Activated T-helper 17 cell treated with anti-CD3 and anti-CD28 coated beads, Interleukin-2, amount 50 U/mL, for 72 hours (primary cell): ENCODE data around the gene ZNF253. TPM values are rescaled to one million over a fixed set of nuclear protein-coding genes. Genes with fewer than 3 reads are reported as not detected.
"Not testable (repeated sequence)": the region's sequence is repeated elsewhere in the genome, so short reads cannot be mapped to it uniquely, and the experiment has no call there.

ENCODE experiments used
- ATAC-seq: fragments of 150-1000 bp; cut with Tn5 transposase; replicated peaks from 2 replicates; pipeline ENCODE4 v1.10.0; 2021; ENCODE audit warnings: mild to moderate bottlenecking, moderate library complexity
- H3K27ac Mint-ChIP-seq: one replicate; pipeline ENCODE4 v1.8.0; 2022; ENCODE audit warnings: mixed read lengths
- H3K27me3 Mint-ChIP-seq: one replicate; pipeline ENCODE4 v1.8.0; 2022; ENCODE audit warnings: mixed read lengths
- H3K36me3 Mint-ChIP-seq: one replicate; pipeline ENCODE4 v1.8.0; 2022; ENCODE audit warnings: low read depth, mild to moderate bottlenecking, mixed read lengths
- H3K4me1 Mint-ChIP-seq: one replicate; pipeline ENCODE4 v1.8.0; 2022; ENCODE audit warnings: mixed read lengths
- H3K4me3 Mint-ChIP-seq: one replicate; pipeline ENCODE4 v1.8.0; 2022; ENCODE audit warnings: mild to moderate bottlenecking, mixed read lengths
- H3K9me3 Mint-ChIP-seq: one replicate; pipeline ENCODE4 v1.8.0; 2022; ENCODE audit warnings: mixed read lengths
- total RNA-seq, 2 donors: library from RNA; stranded (reverse); gene quantifications; one replicate each; pipeline ENCODE4 v1.2.3, GENCODE V29; 2022

The ZNF253 gene
- total RNA-seq: 10 to 100 TPM; 15.7 to 17.9 TPM

DNA sequence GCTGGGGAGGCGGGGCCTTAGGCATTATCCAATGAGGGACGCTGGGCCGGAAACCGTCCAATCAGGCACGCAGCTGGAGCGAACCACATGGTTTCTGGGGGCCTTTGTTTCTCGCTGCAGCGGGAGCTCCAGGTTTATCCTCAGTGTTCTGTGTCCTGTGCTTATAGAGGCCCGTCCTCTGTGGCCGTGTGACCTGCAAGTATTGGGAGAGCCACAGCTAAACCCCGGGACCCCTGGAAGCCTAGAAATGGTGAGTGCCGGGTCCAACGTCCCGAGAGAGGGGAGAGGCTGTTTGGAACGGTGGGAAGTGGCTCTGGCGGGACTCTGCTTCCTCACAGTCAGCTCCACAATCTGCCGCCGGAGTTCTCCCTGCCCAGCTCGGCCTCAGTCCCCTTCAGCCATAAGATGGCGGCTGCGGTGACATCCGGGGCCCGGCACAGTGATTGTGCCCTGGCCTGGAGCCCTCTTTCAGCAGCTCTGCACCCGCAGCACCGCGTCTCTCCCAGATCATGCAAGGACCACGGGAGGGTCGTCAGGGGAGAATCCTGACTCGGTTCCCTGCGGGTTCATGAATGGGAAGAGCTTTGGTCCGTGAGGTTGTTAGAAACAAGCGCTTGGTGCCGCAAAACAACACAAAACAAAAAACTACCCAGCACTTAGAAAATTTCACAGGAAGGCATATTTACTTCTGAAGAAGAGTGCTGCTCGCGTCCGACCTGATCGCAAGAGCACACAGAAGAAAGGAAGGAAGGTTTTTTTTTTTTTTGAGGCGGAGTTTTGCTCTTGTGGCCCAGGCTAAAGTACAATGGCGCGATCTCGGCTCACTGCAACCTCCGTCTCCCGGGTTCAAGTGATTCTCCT is at the start of gene ZNF253:
Gene ZNF253, plus strand, starts transcription at position 133 of the 861 bp plus-strand sequence. Its CDS starts 115 bp downstream, at position 248.
- peaks cover 4% of the 10 kb centered on the region for H3K9me3 Mint-ChIP-seq
- H3K36me3 Mint-ChIP-seq: peaks cover 29% of the 10 kb centered on the region
- no peaks in the 10 kb centered on the region for H3K27me3 Mint-ChIP-seq
- peak; percentile 95 for ATAC-seq
- peak within 1 kb of the TSS; percentile 97 for H3K27ac Mint-ChIP-seq
- peaks cover 15% of the 10 kb centered on the region for H3K4me1 Mint-ChIP-seq
- peak within 1 kb of the TSS; percentile 99 for H3K4me3 Mint-ChIP-seq

DNA sequence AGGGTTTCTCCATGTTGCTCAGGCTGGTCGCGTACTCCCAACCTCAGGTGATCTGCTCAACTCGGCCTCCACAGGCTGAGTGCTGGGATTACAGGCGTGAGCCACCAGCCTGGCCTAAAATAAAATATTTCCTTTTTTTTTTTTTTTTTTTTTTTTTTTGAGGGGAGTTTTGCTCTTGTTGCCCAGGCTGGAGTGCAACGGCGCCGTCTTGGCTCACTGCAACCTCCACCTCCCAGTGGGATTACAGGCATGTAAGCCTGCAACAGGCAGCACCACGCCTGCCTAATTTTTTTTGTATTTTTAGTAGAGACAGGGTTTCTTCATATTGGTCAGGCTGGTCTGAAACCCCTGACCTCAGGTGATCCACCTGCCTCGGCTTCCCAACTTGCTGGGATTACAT is 49.0 kb upstream of the ZNF253 start:
- peak overlapping the region; percentile 85 for H3K27ac Mint-ChIP-seq
- H3K27me3 Mint-ChIP-seq: no peaks in the 10 kb centered on the region
- peaks cover 93% of the 10 kb centered on the region for H3K36me3 Mint-ChIP-seq
- peak overlapping the region; percentile 96 for H3K4me3 Mint-ChIP-seq
- H3K4me1 Mint-ChIP-seq: peaks cover 23% of the 10 kb centered on the region
- H3K9me3 Mint-ChIP-seq: peaks cover 4% of the 10 kb centered on the region
- ATAC-seq: no peak

DNA sequence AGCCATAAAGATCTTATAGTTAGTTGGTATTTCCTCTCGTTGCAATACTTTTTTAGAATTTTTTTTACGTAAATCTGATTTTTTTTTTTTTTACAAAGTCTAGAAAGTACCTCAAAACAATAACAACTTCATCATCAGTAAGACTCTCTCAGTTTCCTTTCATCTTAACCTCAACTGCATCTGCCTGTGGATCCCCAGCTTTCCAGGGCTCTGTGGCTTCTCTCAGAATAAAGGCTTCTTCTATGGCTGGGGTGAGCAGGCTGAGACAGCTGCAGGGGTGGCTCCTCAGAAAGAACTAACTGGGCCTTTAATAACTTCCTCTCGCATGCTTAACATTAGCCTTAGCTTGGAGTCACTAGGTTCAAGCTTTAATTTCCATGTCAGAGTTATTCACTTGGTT is 48.3 kb upstream of the ZNF253 start:
- Mint-ChIP-seq H3K4me3 (peak overlapping the region; percentile 96), H3K27me3 (no peaks in the 10 kb centered on the region), H3K36me3 (peaks cover 87% of the 10 kb centered on the region), H3K4me1 (peaks cover 17% of the 10 kb centered on the region), H3K9me3 (peaks cover 4% of the 10 kb centered on the region), H3K27ac (peak overlapping the region; percentile 85)
- ATAC-seq: peak; percentile 69

DNA sequence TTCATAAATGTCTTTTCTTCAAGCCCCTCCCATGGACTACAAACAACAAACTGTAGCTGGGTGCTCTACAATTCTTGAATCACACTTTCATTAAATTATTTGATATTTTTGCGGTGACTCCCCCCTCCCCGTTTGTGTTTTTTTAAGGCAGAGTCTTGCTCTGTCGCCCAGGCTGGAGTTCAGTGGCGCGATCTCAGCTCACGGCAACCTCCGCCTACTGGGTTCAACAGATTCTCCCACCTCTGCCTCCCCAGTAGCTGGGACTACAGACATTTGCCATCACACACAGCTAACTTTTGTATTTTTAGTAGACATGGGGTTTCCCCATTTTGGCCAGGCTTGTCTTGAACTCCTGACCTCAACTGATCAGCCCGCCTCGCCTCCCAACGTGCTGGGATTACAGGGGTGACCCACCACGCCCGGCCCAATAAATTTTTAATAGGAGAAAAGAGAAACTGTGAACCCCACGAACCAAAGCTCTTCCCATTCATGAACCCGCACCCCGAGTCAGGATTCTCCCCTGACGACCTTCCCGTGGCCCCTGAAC is 44.8 kb upstream of the ZNF253 start:
- Mint-ChIP-seq H3K4me3 (peak overlapping the region; percentile 96), H3K27me3 (no peaks in the 10 kb centered on the region), H3K27ac (peak overlapping the region; percentile 98), H3K9me3 (no peaks in the 10 kb centered on the region), H3K36me3 (peaks cover 57% of the 10 kb centered on the region), H3K4me1 (peaks cover 9% of the 10 kb centered on the region)
- no peak for ATAC-seq

DNA sequence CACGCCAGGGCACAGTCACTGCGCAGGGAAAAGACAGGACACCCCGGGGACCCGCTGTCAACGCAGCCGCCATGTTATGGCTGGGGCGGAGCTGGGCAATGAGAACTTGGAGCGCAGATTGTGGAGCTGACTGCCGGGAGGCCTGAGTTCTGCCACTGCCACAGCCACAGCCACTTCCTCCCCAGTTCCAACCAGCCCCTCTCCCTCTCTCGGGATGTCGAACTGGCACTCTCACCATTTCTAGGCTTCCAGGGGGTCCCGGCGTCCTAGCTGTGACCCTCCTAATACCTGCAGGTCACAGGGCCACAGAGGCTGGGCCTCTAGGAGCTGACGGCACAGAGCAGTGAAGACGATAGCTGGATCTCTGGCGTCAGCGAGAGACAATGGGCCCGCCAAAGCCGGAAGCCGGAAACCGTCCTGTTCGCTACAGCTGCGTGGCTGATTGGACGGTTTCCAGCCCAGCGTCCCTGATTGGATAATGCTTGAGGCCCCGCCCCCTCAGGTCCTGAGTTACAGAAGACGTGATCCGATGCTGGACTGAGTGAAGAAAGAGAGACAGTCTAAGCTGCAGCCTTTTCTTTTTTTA is 44.2 kb upstream of the ZNF253 start, which contains the start of gene ZNF506:
Gene ZNF506, minus strand, starts transcription at position 385 of the 586 bp plus-strand sequence. Its CDS starts 147 bp downstream, at position 238.
- Mint-ChIP-seq H3K36me3 (peaks cover 50% of the 10 kb centered on the region), H3K27me3 (no peaks in the 10 kb centered on the region), H3K4me1 (peaks cover 9% of the 10 kb centered on the region), H3K4me3 (peak within 1 kb of the TSS; percentile 96), H3K27ac (peak within 1 kb of the TSS; percentile 98), H3K9me3 (no peaks in the 10 kb centered on the region)
- peak; percentile 84 for ATAC-seq

DNA sequence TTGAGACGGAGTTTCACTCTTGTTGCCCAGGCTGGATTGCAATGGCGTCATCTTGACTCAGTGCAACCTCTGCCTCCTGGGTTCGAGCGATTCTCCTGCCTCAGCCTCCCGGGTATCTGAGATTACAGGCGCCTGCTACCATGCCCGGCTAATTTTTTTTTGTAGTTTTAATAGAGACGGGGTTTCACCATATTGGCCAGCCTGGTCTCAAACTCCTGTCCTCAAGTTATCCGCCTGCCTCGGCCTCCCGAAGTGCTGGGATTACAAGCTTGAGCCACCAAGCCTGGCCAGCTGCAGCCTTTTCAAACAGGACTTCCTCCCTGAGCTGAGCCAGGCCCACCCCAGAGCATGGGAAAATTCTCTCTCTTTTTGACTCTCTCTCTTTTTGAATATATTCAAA is 43.7 kb upstream of the ZNF253 start:
- peak overlapping the region; percentile 96 for H3K4me3 Mint-ChIP-seq
- not testable (repeated sequence) for ATAC-seq, H3K27me3 Mint-ChIP-seq, H3K9me3 Mint-ChIP-seq, H3K4me1 Mint-ChIP-seq
- H3K27ac Mint-ChIP-seq: peak overlapping the region; percentile 98
- H3K36me3 Mint-ChIP-seq: peaks cover 47% of the 10 kb centered on the region

DNA sequence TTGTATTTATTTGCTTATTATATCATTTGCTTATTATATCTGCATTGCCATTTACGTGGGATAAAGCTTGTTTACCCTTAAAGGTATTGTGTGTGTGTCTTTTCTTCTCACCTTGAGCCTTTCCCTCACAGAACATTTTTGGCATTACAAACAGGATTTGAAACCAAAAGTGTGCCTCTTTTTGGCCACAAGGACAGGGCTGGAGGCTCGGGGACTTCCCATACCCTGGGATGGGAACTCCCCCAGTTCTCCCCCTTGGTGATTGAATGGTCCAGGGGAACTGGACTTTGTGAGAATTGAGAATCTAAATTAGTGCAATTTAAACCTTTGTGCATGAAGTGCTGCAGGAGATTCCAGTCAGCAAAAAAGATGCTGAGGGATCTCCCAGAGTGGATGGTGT is 41.8 kb upstream of the ZNF253 start:
- H3K27me3 Mint-ChIP-seq: no peaks in the 10 kb centered on the region
- peak overlapping the region; percentile 14 for H3K4me3 Mint-ChIP-seq
- H3K36me3 Mint-ChIP-seq: peaks cover 28% of the 10 kb centered on the region
- H3K27ac Mint-ChIP-seq: no peak overlapping the region
- no peak for ATAC-seq
- H3K9me3 Mint-ChIP-seq: peaks cover 5% of the 10 kb centered on the region
- H3K4me1 Mint-ChIP-seq: no peaks in the 10 kb centered on the region

DNA sequence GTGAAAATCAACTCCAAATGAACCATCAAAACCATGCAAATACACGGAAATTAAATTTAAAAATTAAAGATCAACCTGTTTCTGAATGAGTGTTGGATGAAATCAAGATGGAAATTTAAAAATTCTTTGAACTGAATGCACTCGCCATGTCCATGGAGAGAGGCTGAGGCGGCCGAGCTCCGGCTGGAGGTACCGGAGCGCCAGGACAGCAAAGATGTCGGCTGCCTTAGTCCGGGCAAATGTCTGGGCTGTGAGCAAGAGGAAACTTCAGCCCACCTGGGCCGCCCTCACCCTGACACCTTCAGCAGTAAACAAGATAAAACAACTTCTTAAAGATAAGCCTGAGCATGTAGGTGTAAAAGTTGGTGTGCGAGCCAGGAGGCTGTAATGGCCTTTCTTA is 38.8 kb upstream of the ZNF253 start:
- ATAC-seq: no peak
- Mint-ChIP-seq H3K4me3 (no peak overlapping the region), H3K27ac (no peak overlapping the region), H3K27me3 (no peaks in the 10 kb centered on the region), H3K4me1 (no peaks in the 10 kb centered on the region), H3K36me3 (no peaks in the 10 kb centered on the region), H3K9me3 (peaks cover 24% of the 10 kb centered on the region)

DNA sequence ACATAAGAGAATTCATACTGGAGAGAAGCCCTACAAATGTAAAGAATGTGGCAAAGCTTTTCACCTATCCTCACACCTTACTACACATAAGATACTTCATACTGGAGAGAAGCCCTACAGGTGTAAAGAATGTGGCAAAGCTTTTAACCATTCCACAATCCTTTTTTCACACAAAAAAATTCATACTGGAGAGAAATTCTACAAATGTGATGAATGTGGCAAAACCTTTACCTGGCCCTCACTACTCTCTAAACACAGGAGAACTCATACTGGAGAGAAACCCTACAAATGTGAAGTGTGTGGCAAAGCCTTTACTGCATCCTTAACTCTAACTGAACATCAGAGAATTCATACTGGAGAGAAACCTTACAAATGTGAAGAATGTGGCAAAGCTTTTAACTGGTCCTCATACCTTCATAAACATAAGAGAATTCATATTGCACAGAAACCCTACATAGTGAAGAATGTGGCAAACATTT is 30.1 kb upstream of the ZNF253 start:
- Mint-ChIP-seq H3K4me1 (no peaks in the 10 kb centered on the region), H3K27ac (no peak overlapping the region), H3K4me3 (no peak overlapping the region), H3K9me3 (peaks cover 26% of the 10 kb centered on the region), H3K36me3 (no peaks in the 10 kb centered on the region), H3K27me3 (no peaks in the 10 kb centered on the region)
- ATAC-seq: no peak

DNA sequence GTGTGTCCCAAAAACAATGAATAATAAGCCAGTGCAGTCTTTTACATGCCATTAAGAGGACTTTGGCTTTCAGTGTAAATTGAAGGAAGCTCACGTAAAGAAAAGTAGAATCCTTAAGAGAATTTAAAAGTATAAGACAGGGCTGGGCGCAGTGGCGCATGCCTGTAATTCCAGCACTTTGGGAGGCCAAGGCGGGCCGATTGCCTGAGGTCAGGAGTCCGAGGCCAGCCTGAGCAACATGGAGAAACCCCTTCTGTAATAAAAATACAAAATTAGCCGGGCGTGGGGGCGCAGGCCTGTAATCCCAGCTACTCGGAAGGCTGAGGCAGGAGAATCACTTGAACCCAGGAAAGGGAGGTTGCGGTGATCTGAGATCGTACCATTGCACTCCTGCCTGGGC is 17.9 kb upstream of the ZNF253 start:
- peaks cover 4% of the 10 kb centered on the region for H3K9me3 Mint-ChIP-seq
- no peak for ATAC-seq
- no peaks in the 10 kb centered on the region for H3K27me3 Mint-ChIP-seq
- no peak overlapping the region for H3K27ac Mint-ChIP-seq
- no peaks in the 10 kb centered on the region for H3K36me3 Mint-ChIP-seq
- H3K4me1 Mint-ChIP-seq: no peaks in the 10 kb centered on the region
- no peak overlapping the region for H3K4me3 Mint-ChIP-seq

DNA sequence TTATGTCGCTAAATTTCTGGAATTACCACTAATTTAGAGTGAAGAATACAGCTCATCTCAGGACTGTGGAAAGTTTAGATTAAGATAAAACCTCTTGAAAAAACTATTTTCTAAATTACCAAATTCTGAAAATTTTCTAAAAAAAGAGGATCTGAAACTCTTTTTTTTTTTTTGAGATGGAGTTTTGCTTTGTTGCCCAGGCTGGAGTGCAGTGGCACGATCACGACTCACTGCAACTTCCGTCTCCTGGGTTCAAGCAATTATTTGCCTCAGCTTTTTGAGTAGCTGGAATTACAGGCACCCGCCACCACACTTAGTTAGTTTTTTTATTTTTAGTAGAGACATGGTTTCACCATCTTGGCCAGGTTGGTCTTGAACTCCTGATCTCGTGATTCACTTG is 16.6 kb upstream of the ZNF253 start:
- Mint-ChIP-seq H3K27ac (no peak overlapping the region), H3K4me3 (no peak overlapping the region), H3K27me3 (no peaks in the 10 kb centered on the region), H3K9me3 (peaks cover 4% of the 10 kb centered on the region), H3K4me1 (no peaks in the 10 kb centered on the region), H3K36me3 (no peaks in the 10 kb centered on the region)
- no peak for ATAC-seq

DNA sequence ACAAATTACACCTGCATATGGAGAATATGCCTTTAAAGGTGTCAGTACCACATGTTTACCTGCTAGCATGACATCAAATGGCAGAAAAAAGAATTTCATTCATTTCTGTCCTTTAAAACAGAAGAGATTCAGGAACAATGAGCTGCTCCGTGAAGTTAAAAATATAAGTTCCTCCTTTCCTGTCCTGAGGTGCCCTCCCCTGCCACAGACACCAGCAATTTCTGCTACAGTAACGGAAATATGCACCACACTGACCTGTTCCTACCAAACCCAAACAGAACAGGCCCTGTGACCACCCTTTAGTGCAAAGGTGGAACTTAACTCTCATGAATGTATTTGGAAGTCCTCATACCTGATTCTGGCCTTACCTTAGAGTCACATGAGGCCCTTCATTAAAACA is 13.9 kb upstream of the ZNF253 start:
- not testable (repeated sequence) for H3K27me3 Mint-ChIP-seq, H3K9me3 Mint-ChIP-seq, H3K4me3 Mint-ChIP-seq, H3K27ac Mint-ChIP-seq, ATAC-seq, H3K4me1 Mint-ChIP-seq, H3K36me3 Mint-ChIP-seq

DNA sequence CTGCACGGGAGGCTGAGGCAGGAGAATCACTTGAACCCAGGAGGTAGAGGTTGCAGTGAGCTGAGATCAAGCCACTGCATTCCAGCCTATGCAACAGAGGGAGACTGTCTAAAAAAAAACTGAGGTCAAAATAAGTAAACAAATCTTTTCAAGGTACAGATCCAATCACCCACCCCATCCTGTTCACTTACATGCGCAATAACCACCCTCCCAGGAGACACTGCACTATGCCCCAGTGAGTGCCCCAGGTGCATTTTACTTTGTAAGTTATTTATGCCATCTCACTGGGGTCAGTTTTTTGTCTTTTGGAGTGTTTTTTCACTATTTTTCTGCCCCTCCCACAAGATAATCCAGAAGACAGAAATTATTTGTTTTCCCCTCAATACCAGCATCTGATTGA is 6.9 kb upstream of the ZNF253 start:
- Mint-ChIP-seq H3K27me3 (no peaks in the 10 kb centered on the region), H3K36me3 (peaks cover 14% of the 10 kb centered on the region), H3K9me3 (peaks cover 4% of the 10 kb centered on the region), H3K4me3 (no peak overlapping the region), H3K27ac (no peak overlapping the region), H3K4me1 (peaks cover 9% of the 10 kb centered on the region)
- no peak for ATAC-seq

DNA sequence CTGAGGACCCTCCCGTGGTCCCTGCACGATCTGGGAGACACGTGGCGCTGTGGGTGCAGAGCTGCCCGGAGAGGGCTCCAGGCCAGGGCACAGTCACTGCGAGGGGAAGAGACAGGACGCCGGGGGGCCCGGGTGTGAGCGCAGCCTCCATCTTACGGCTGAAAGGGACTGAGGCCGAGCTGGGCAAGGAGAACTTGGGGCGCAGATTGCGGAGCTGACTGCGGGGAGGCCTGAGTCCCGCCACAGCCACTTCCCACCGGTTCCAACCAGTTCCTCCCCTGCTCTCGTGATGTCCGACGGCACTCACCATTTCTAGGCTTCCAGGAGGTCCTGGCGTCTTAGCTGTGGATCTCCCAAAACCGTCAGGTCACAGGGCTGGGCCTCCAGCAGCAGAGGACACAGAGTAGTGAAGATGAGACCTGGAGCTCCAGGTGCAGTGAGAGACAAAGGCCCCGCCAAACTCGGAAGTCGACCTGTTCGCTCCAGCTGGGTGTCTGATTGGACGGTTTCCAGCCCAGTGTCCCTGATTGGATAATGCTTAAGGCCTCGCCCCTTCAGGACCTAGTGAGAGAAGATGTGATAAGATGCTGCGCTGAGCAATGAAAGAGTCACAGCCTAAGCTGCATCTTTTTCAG is 4.8 kb upstream of the ZNF253 start:
- Mint-ChIP-seq H3K27me3 (no peaks in the 10 kb centered on the region), H3K4me1 (peaks cover 9% of the 10 kb centered on the region), H3K27ac (peak overlapping the region; percentile 68), H3K4me3 (peak overlapping the region; percentile 74), H3K9me3 (peaks cover 4% of the 10 kb centered on the region), H3K36me3 (peaks cover 19% of the 10 kb centered on the region)
- ATAC-seq: peak; percentile 69
